ENCODE data around the gene CEBPG. TPM values are rescaled to one million over a fixed set of nuclear protein-coding genes. Genes with fewer than 3 reads are reported as not detected.

Gene CEBPG
- total RNA-seq, 1 donor from 2014 or later = 19.5 TPM

GRCh38 chr19:33386361-33386858, 12.9 kb downstream of the CEBPG start:
- Mint-ChIP-seq H3K27ac (no peak overlapping the region), H3K9me3 (no peaks in the 10 kb centered on the region), H3K36me3 (no peaks in the 10 kb centered on the region), H3K27me3 (ENCODE audit: low read depth) (no peaks in the 10 kb centered on the region), H3K4me1 (peaks cover 3% of the 10 kb centered on the region), H3K4me3 (no peak overlapping the region)
- DNase-seq (ENCODE audit: low spot score in 2 of 2, unreplicated experiment in 2 of 2) = no peak
- TF ChIP-seq CTCF (IDR thresholded peaks at IDR 0.05; ENCODE audit: unreplicated experiment) = no peak

GRCh38 chr19:33387351-33388230, 14.1 kb downstream of the CEBPG start:
- no peak for DNase-seq (ENCODE audit: low spot score in 2 of 2, unreplicated experiment in 2 of 2)
- peaks cover 3% of the 10 kb centered on the region for H3K4me1 Mint-ChIP-seq
- no peak overlapping the region for H3K4me3 Mint-ChIP-seq
- TF ChIP-seq CTCF (IDR thresholded peaks at IDR 0.05; ENCODE audit: unreplicated experiment) = no peak
- H3K36me3 Mint-ChIP-seq = no peaks in the 10 kb centered on the region
- H3K9me3 Mint-ChIP-seq = no peaks in the 10 kb centered on the region
- H3K27me3 Mint-ChIP-seq (ENCODE audit: low read depth) = no peaks in the 10 kb centered on the region
- no peak overlapping the region for H3K27ac Mint-ChIP-seq

- Mint-ChIP-seq H3K9me3 (no peaks in the 10 kb centered on the region), H3K27ac (no peak overlapping the region), H3K4me3 (no peak overlapping the region), H3K4me1 (peaks cover 3% of the 10 kb centered on the region), H3K36me3 (no peaks in the 10 kb centered on the region), H3K27me3 (ENCODE audit: low read depth) (no peaks in the 10 kb centered on the region)
- no peak for DNase-seq (ENCODE audit: low spot score in 2 of 2, unreplicated experiment in 2 of 2)
- no peak for TF ChIP-seq CTCF (IDR thresholded peaks at IDR 0.05; ENCODE audit: unreplicated experiment)
These were observed 14.8 kb downstream of the CEBPG start for GRCh38 chr19:33388231-33388724.

DNA sequence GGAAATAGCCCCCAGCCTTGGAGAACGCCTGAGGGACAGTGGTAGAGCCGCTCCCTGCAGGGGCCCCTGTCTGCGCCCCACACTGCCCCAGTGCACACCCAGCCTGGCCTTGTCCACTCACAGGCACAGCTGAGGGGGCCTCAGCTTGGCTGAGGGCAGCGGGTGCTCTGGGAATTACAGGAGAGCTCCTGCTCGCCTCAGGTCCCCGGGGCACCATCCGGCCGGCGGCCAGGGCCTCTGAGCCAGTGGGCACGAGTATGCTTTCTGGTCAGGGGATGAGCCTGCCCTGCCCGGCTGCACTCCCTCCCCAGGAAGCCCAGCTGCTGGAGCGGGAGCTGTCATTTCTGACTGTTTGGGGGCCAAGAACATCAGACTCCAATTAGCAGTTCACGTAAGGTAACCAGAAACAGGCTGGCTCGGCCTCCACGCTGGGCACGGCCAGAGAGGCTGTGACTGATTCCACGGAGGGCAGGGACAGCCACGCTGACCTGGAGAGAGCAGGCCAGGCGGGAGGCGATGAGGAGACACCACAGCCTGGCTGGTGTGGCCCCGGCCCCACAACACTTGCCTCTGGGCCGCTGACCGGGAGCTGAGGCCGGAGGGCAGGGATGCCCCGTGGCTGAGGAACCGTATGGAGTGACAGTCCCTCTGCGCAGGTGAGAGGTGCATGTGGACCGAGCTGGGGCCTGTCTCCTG, 15.4 kb downstream of the CEBPG start:
- no peak for DNase-seq (ENCODE audit: low spot score in 2 of 2, unreplicated experiment in 2 of 2)
- H3K9me3 Mint-ChIP-seq = no peaks in the 10 kb centered on the region
- no peaks in the 10 kb centered on the region for H3K27me3 Mint-ChIP-seq (ENCODE audit: low read depth)
- H3K36me3 Mint-ChIP-seq = no peaks in the 10 kb centered on the region
- peaks cover 6% of the 10 kb centered on the region for H3K4me1 Mint-ChIP-seq
- H3K4me3 Mint-ChIP-seq = no peak overlapping the region
- H3K27ac Mint-ChIP-seq = no peak overlapping the region
- no peak for TF ChIP-seq CTCF (IDR thresholded peaks at IDR 0.05; ENCODE audit: unreplicated experiment)

GRCh38 chr19:33389421-33390100, 16.1 kb downstream of the CEBPG start:
- TF ChIP-seq CTCF (IDR thresholded peaks at IDR 0.05; ENCODE audit: unreplicated experiment) = no peak
- H3K27ac Mint-ChIP-seq = no peak overlapping the region
- DNase-seq (ENCODE audit: low spot score in 2 of 2, unreplicated experiment in 2 of 2) = no peak
- no peaks in the 10 kb centered on the region for H3K27me3 Mint-ChIP-seq (ENCODE audit: low read depth)
- H3K4me3 Mint-ChIP-seq = no peak overlapping the region
- H3K4me1 Mint-ChIP-seq = peaks cover 7% of the 10 kb centered on the region
- H3K9me3 Mint-ChIP-seq = no peaks in the 10 kb centered on the region
- no peaks in the 10 kb centered on the region for H3K36me3 Mint-ChIP-seq
